Heart left ventricle (tissue), 13 donors: ENCODE measurements around the gene PCSK6.

Source experiments
- CTCF ChIP-seq, 12 donors: fragments of 200-600 bp; sonication (generic) in 4 of 12; IDR thresholded peaks; one replicate each; pipeline versions ENCODE4 v1.5.0 to v1.8.0; 2018 to 2022; ENCODE audit warnings: antibody characterized with exemption in 12 of 12, mild to moderate bottlenecking in 5 of 12
- POLR2A ChIP-seq, 2 donors: fragments of 450-650 bp; IDR thresholded peaks; one replicate each; pipeline ENCODE4 v1.6.1; 2017; ENCODE audit warnings: antibody characterized with exemption in 2 of 2, mild to moderate bottlenecking in 2 of 2, moderate library complexity in 2 of 2
- donor health status: ischemic (EF 13 %, LVEDD 7.1; RV severe dilation, severe dysfunction).
- donor health status: DM: no; HTN: yes; CAD: no.
- donor health status: DM: no; HTN: no; CAD: no.
- donor health status: ischemic (EF 25% LVEDD 6.9; RV normal size, moderate dysfunction).
- donor health status: ischemic (EF 25% LVEDD 5.7; RV mildly dilated, moderate dysfunction).
- donor health status: ischemic (EF 35%, LVEDD 5.7; RV mildly dilated, moderate dysfunction).
- donor health status: nonischemic (EF 11% LVEDD 7.7; RV severe dilation, severe dysfunction).
- donor health status: DM: yes; HTN: yes; CAD: no.
- donor health status: PGD.
- donor health status: ischemic (EF 29% LVEDD 5.4; RV normal size, mild dysfunction).
- donor health status: nonischemic (EF 23%, LVEDD 6.1; RV moderate dilation, normal function).

GRCh38 chr15:101362986-101363566 lies 126.4 kb downstream of the PCSK6 start:
- no peak for TF ChIP-seq CTCF (IDR thresholded peaks at IDR 0.05)
- no peak for TF ChIP-seq POLR2A (IDR thresholded peaks at IDR 0.05)
